Liver (tissue), 9 donors: ENCODE measurements around the gene DYSF. TPM values are rescaled to one million over a fixed set of nuclear protein-coding genes. Genes with fewer than 3 reads are reported as not detected.

Experiments used
- DNase-seq: peaks from one replicate; pipeline ENCODE4 v3.0.0-alpha.2; 2017; ENCODE audit warnings: low spot score
- H3K27ac ChIP-seq, 2 donors: one replicate each; pipeline ENCODE4 v1.7.0; 2013; ENCODE audit warnings: inconsistent platforms in 2 of 2, low read length in 2 of 2, control low read depth in 1 of 2, low read depth in 1 of 2, mild to moderate bottlenecking in 1 of 2
- H3K27me3 ChIP-seq, 4 donors: one replicate each; pipeline versions ENCODE4 v1.6.1 to v1.7.0; 2013; ENCODE audit warnings: low read length in 3 of 4, inconsistent platforms in 1 of 4, mild to moderate bottlenecking in 1 of 4, moderate library complexity in 1 of 4; ENCODE audit not compliant: control insufficient read depth in 4 of 4, insufficient read depth in 4 of 4
- H3K36me3 ChIP-seq, 4 donors: one replicate each; pipeline versions ENCODE4 v1.6.1 to v1.7.0; 2013; ENCODE audit warnings: low read length in 3 of 4, mild to moderate bottlenecking in 3 of 4, low read depth in 1 of 4, moderate library complexity in 1 of 4; ENCODE audit not compliant: control insufficient read depth in 4 of 4, insufficient read depth in 3 of 4
- H3K4me1 ChIP-seq, 4 donors: one replicate each; pipeline versions ENCODE4 v1.6.1 to v1.7.0; 2013; ENCODE audit warnings: low read length in 3 of 4, mild to moderate bottlenecking in 3 of 4, moderate library complexity in 1 of 4; ENCODE audit not compliant: control insufficient read depth in 4 of 4, insufficient read depth in 4 of 4
- H3K4me3 ChIP-seq, 3 donors: one replicate each; pipeline versions ENCODE4 v1.6.1 to v1.7.0; 2013; ENCODE audit warnings: low read length in 3 of 3, control low read depth in 1 of 3, low read depth in 1 of 3, mild to moderate bottlenecking in 1 of 3
- H3K9ac ChIP-seq, 2 donors: one replicate each; pipeline ENCODE4 v1.7.0; 2013; ENCODE audit warnings: low read length in 2 of 2, mild to moderate bottlenecking in 2 of 2, moderate library complexity in 2 of 2, control low read depth in 1 of 2, low read depth in 1 of 2
- H3K9me3 ChIP-seq, 4 donors: one replicate each; pipeline versions ENCODE4 v1.6.1 to v1.7.0; 2013; ENCODE audit warnings: low read length in 3 of 4; ENCODE audit not compliant: control insufficient read depth in 4 of 4
- EGR1 ChIP-seq, 2 donors: IDR thresholded peaks; 2 replicates each; pipeline ENCODE4 v1.6.1; 2016 to 2018; ENCODE audit warnings: antibody characterized with exemption in 2 of 2, low read depth in 2 of 2
- FOXA1 ChIP-seq: IDR thresholded peaks from 2 replicates; pipeline ENCODE4 v1.6.1; 2016; ENCODE audit warnings: antibody characterized with exemption
- FOXA2 ChIP-seq: IDR thresholded peaks from 2 replicates; pipeline ENCODE4 v1.6.1; 2016; ENCODE audit warnings: antibody characterized with exemption
- HNF4A ChIP-seq, 2 donors: conservative IDR thresholded peaks; 2 replicates each; pipeline ENCODE4 v1.6.1; 2016; ENCODE audit warnings: antibody characterized with exemption in 2 of 2, mild to moderate bottlenecking in 2 of 2
- JUND ChIP-seq, 2 donors: IDR thresholded peaks; 2 replicates each; pipeline ENCODE4 v1.6.1; 2016; ENCODE audit warnings: antibody characterized with exemption in 2 of 2
- NR2F2 ChIP-seq: IDR thresholded peaks from 2 replicates; pipeline ENCODE4 v1.6.1; 2016; ENCODE audit warnings: antibody characterized with exemption
- RAD21 ChIP-seq, 2 donors: IDR thresholded peaks; 2 replicates each; pipeline ENCODE4 v1.6.1; 2016; ENCODE audit warnings: antibody characterized with exemption in 2 of 2, mild to moderate bottlenecking in 2 of 2
- RXRA ChIP-seq, 2 donors: IDR thresholded peaks; 2 replicates each; pipeline ENCODE4 v1.6.1; 2017 to 2018; ENCODE audit warnings: antibody characterized with exemption in 2 of 2, mild to moderate bottlenecking in 1 of 2
- SP1 ChIP-seq: IDR thresholded peaks from 2 replicates; pipeline ENCODE4 v1.6.1; 2018; ENCODE audit warnings: antibody characterized with exemption, mild to moderate bottlenecking
- TAF1 ChIP-seq: conservative IDR thresholded peaks from 2 replicates; pipeline ENCODE4 v1.6.1; 2016; ENCODE audit warnings: antibody characterized with exemption, mild to moderate bottlenecking
- YY1 ChIP-seq: IDR thresholded peaks from 2 replicates; pipeline ENCODE4 v1.6.1; 2016; ENCODE audit warnings: antibody characterized with exemption, mild to moderate bottlenecking
- WGBS: extraction: QIAGEN DNeasy Blood & Tissue Kit; methylation state at CpG from one replicate; pipeline ENCODE4 v1.1.7; 2013; 5-methylcytosine and 5-hydroxymethylcytosine counted together
- polyA plus RNA-seq, 2 donors: library from polyadenylated mRNA; stranded (reverse) in 1 of 2; unstranded in 1 of 2; fragments of 200-250 nt in 1 of 2; fragments of >200 nt in 1 of 2; fragmentation: Nextera tagmentation in 1 of 2; extraction: Ambion mirVana in 1 of 2; gene quantifications; one replicate each; pipeline versions ENCODE4 v1.2.1 to v1.2.3, GENCODE V29; 2013 to 2015
- total RNA-seq, 2 donors: library from RNA; depleted of rRNA; stranded (reverse); fragments of >200 nt; gene quantifications; one replicate each; pipeline ENCODE4 v1.2.3, GENCODE V29; 2014
- TF ChIP-seq, protein P1 (sequence below): fragments of 150-350 bp; IDR thresholded peaks from 2 replicates; pipeline ENCODE4 v1.5.1; 2017; ENCODE audit warnings: improper control_type of control experiment, low read depth, low read length; ENCODE audit not compliant: missing input control
- TF ChIP-seq, protein P2 (sequence below): IDR thresholded peaks from 2 replicates; pipeline ENCODE4 v1.6.1; 2016; ENCODE audit warnings: antibody characterized with exemption
- TF ChIP-seq, protein P3 (sequence below): IDR thresholded peaks from 2 replicates; pipeline ENCODE4 v1.6.1; 2016; ENCODE audit warnings: antibody characterized with exemption
- TF ChIP-seq, protein P4 (sequence below): IDR thresholded peaks from 2 replicates; pipeline ENCODE4 v1.6.1; 2016; ENCODE audit warnings: antibody characterized with exemption, mild to moderate bottlenecking
- TF ChIP-seq, protein P5 (sequence below): IDR thresholded peaks from 2 replicates; pipeline ENCODE4 v1.6.1; 2016; ENCODE audit warnings: antibody characterized with exemption
- donor health status: healthy.
- donor health status: healthy.
- donor health status: healthy.
- donor health status: healthy.
- donor health status: healthy.

DYSF gene
- total and polyA plus RNA-seq, 4 donors: 8.5 to 20.8 (median 13.6) TPM

DNA sequence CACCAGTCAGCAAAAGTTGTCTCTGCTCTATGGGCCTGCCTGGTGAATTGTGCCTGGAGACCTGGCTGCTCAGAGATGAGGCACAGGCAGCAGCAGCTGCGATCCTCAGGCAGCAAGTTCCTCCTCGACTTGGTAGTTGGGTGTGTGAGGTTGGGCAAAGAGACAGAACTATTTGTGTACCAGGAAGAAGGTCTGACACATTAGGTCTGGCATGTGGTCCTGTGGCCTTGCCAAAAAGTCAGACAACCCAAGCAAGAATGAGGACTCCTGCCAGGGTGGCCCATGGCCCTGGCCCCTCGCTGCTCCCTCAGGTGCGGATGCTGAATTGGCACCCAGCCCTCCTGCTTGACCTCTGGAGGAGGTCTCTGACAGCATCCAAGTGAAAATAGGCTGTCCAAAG lies 192.7 kb downstream of the DYSF start:
- TF ChIP-seq RAD21 (IDR thresholded peaks at IDR 0.05): no peak
- TF ChIP-seq EGR1 (IDR thresholded peaks at IDR 0.05; ENCODE audit: low read depth in 2 of 2): no peak
- TF ChIP-seq, protein P1, sequence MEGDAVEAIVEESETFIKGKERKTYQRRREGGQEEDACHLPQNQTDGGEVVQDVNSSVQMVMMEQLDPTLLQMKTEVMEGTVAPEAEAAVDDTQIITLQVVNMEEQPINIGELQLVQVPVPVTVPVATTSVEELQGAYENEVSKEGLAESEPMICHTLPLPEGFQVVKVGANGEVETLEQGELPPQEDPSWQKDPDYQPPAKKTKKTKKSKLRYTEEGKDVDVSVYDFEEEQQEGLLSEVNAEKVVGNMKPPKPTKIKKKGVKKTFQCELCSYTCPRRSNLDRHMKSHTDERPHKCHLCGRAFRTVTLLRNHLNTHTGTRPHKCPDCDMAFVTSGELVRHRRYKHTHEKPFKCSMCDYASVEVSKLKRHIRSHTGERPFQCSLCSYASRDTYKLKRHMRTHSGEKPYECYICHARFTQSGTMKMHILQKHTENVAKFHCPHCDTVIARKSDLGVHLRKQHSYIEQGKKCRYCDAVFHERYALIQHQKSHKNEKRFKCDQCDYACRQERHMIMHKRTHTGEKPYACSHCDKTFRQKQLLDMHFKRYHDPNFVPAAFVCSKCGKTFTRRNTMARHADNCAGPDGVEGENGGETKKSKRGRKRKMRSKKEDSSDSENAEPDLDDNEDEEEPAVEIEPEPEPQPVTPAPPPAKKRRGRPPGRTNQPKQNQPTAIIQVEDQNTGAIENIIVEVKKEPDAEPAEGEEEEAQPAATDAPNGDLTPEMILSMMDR: no peak
- TF ChIP-seq, protein P2, sequence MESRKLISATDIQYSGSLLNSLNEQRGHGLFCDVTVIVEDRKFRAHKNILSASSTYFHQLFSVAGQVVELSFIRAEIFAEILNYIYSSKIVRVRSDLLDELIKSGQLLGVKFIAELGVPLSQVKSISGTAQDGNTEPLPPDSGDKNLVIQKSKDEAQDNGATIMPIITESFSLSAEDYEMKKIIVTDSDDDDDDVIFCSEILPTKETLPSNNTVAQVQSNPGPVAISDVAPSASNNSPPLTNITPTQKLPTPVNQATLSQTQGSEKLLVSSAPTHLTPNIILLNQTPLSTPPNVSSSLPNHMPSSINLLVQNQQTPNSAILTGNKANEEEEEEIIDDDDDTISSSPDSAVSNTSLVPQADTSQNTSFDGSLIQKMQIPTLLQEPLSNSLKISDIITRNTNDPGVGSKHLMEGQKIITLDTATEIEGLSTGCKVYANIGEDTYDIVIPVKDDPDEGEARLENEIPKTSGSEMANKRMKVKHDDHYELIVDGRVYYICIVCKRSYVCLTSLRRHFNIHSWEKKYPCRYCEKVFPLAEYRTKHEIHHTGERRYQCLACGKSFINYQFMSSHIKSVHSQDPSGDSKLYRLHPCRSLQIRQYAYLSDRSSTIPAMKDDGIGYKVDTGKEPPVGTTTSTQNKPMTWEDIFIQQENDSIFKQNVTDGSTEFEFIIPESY: no peak
- no peak for TF ChIP-seq JUND (IDR thresholded peaks at IDR 0.05)
- TF ChIP-seq, protein P3, sequence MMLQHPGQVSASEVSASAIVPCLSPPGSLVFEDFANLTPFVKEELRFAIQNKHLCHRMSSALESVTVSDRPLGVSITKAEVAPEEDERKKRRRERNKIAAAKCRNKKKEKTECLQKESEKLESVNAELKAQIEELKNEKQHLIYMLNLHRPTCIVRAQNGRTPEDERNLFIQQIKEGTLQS: no peak
- TF ChIP-seq YY1: no peak
- no peak for TF ChIP-seq NR2F2
- TF ChIP-seq SP1: no peak
- no peak for TF ChIP-seq HNF4A (conservative IDR thresholded peaks at IDR 0.05)
- no peak for TF ChIP-seq TAF1
- TF ChIP-seq, protein P4, sequence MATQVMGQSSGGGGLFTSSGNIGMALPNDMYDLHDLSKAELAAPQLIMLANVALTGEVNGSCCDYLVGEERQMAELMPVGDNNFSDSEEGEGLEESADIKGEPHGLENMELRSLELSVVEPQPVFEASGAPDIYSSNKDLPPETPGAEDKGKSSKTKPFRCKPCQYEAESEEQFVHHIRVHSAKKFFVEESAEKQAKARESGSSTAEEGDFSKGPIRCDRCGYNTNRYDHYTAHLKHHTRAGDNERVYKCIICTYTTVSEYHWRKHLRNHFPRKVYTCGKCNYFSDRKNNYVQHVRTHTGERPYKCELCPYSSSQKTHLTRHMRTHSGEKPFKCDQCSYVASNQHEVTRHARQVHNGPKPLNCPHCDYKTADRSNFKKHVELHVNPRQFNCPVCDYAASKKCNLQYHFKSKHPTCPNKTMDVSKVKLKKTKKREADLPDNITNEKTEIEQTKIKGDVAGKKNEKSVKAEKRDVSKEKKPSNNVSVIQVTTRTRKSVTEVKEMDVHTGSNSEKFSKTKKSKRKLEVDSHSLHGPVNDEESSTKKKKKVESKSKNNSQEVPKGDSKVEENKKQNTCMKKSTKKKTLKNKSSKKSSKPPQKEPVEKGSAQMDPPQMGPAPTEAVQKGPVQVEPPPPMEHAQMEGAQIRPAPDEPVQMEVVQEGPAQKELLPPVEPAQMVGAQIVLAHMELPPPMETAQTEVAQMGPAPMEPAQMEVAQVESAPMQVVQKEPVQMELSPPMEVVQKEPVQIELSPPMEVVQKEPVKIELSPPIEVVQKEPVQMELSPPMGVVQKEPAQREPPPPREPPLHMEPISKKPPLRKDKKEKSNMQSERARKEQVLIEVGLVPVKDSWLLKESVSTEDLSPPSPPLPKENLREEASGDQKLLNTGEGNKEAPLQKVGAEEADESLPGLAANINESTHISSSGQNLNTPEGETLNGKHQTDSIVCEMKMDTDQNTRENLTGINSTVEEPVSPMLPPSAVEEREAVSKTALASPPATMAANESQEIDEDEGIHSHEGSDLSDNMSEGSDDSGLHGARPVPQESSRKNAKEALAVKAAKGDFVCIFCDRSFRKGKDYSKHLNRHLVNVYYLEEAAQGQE: no peak
- H3K36me3 ChIP-seq: peaks cover 0 to 10% (median 4%) of the 10 kb centered on the region in 4 donors
- 81% methylated on average over 4 of the region's 4 CpGs for WGBS
- DNase-seq: no peak
- H3K9me3 ChIP-seq: no peaks in the 10 kb centered on the region
- H3K4me1 ChIP-seq: no peaks in the 10 kb centered on the region
- no peak overlapping the region for H3K27ac ChIP-seq
- no peak overlapping the region for H3K9ac ChIP-seq
- H3K27me3 ChIP-seq: no peaks in the 10 kb centered on the region
- H3K4me3 ChIP-seq: no peak overlapping the region

DNA sequence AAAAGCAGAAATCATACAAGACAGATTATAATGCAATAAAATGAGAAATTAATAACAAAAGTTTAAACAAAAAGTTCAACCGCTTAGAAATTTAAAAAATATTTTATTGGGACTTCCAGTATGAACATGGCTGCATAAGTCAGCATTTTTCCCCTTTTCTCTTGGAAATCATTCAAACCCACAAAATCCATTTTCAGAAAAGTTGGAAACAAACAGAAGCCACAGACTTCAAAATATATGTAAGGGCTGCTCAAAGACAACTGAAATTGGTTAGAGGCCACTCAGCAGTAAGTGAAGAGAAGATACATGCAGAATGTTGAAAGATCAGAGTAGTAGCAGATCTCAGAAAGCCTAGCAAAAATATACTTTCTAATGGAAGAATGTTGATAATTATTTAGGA lies 194.0 kb downstream of the DYSF start:
- Histone ChIP-seq H3K9me3 (no peaks in the 10 kb centered on the region), H3K4me1 (no peaks in the 10 kb centered on the region), H3K9ac (no peak overlapping the region), H3K27me3 (no peaks in the 10 kb centered on the region), H3K36me3 (peaks cover 0 to 10% (median 4%) of the 10 kb centered on the region in 4 donors), H3K4me3 (no peak overlapping the region), H3K27ac (no peak overlapping the region)
- 94% methylated on average over 1 of the region's 1 CpG for WGBS
- TF ChIP-seq FOXA1: no peak
- no peak for TF ChIP-seq EGR1 (IDR thresholded peaks at IDR 0.05; ENCODE audit: low read depth in 2 of 2)
- TF ChIP-seq, protein P5, sequence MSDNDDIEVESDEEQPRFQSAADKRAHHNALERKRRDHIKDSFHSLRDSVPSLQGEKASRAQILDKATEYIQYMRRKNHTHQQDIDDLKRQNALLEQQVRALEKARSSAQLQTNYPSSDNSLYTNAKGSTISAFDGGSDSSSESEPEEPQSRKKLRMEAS: no peak
- TF ChIP-seq FOXA2: no peak
- no peak for TF ChIP-seq NR2F2
- TF ChIP-seq, protein P2: no peak
- TF ChIP-seq HNF4A (conservative IDR thresholded peaks at IDR 0.05): no peak
- TF ChIP-seq SP1: no peak
- TF ChIP-seq RXRA (IDR thresholded peaks at IDR 0.05): no peak
- DNase-seq: no peak
